GM21786 (cell line): ENCODE data around the gene RAB30.
"Not testable (repeated sequence)": the region's sequence is repeated elsewhere in the genome, so short reads cannot be mapped to it uniquely, and the experiment has no call there.

ENCODE experiments used
- ATAC-seq: cut with Tn5 transposase; IDR thresholded peaks from one replicate; pipeline ENCODE4 v1.9.1; 2021; ENCODE audit not compliant: unreplicated experiment

Gene RAB30

DNA sequence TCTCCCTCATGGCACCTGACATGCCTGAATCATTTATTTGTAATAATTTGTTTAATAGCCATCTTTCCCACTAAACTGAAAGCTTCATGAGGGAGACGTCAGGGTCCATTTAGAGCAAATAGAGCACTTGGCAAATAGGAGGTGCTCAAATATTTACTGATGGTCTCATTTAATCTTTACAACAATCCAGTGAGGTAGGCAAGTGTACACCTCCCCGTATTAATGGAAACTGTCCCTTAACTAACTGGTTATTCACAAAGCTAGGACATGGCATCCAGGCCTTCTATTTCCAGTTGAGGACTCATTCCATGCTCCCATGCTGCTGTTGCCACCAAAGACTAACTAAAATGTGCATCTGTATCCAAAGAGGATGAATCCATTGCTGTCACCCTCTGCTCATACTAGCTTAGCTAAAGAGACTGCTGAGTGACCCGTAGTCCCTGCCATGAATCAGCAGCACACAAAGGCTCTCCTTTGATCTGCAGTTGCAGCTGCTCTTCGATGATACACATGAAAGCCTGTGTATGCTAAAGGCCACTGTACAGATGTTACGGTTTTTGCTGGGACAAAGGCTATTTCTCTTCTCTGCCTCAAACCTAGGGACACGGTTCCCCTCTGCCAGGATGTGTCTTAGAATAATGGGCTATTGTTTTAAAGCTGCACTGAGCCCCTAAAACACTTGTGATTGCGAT is 82.6 kb downstream of the RAB30 start:
- ATAC-seq, result no peak

DNA sequence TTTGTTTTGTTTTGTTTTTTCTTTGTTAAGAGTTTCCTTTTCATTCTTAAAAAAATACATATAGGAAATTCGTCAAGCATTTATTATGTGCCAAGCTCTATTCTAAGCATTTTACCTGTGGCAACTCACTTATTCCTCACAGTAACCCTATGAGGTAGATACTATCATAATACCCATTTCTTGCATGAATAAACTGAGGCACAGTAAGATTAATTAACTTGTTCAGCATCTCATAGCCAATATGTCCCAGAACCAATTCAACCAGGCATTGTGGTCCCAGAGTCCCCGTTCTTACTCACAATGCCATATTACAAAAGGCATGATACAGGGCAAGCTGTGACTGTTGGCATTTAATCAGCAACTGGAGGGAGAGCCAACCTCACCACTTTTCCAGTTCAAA is 83.7 kb downstream of the RAB30 start:
- ATAC-seq, result no peak

DNA sequence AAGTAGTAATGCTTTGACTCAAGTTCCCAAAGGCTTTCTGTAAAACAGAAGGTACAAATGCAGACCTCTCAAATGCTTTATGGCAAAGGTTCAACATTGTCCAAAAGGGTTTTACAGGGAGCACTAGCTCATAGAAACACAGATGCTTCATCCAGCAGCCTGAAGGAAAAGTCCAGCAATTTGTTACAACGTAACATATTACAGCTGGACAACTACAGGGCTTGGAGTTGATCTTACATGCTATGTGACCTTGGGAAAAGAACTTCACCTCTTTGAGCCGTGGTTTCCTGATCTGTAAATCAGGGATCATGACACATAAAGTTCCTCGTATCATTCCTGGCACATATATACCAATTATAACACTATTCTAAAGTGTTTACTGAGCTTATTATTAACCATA is 85.3 kb downstream of the RAB30 start:
- ATAC-seq, result no peak

DNA sequence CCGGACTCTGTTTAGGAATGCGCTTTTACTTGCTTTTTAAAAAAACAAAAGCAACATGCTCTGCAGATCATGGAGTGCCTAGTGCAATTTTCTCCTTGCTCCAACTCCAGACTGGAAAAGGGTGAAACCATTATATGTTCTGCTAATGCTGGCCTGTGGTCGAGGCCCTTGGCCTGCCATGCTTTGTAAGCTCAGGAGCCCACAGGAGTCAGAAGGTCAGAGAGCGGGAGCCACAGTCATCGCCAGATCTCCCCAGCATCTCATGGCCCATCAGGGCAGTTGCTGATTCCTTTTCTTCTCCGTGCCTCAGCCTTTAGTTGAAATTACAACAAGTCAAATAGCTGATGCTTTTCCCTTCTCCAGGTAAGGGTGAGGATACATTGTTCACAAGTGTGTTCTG is 89.8 kb downstream of the RAB30 start:
- no peak for ATAC-seq

DNA sequence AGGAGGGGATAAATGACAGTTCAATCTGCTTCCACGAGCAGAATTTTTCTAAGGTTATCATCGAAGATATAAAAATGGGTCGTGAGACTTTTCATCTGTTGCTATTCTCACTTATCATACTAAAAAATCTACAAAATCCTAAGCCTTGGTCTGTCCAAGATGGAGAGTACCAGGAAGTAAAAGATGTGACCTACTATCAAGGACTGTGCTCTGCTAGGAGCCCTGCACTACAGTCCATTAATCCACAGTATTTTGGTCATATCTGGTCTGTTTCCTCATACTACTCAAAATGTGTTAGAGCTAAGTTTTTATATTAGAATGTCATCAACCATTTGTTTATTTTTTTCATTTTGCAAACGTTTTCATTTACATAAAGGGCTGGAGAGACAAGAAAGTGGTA is 90.8 kb downstream of the RAB30 start:
- no peak for ATAC-seq

DNA sequence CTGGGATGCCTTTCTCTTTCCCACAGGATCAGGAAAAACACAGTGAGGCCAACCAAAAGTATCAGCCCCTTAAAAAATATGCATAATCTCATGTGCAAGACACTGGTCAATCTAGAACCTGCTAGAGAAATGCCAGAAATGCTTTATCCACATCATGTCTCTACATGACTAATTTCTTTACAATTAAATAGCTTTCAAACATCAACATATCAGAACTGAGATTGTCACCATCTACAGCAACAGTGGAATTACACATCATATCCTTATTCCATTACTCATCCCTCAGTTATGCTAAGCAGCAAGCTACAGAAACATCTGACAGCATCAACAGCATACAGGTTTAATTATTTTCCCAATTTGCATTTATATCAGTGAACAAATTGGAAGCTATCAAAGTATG is 91.4 kb downstream of the RAB30 start:
- no peak for ATAC-seq

DNA sequence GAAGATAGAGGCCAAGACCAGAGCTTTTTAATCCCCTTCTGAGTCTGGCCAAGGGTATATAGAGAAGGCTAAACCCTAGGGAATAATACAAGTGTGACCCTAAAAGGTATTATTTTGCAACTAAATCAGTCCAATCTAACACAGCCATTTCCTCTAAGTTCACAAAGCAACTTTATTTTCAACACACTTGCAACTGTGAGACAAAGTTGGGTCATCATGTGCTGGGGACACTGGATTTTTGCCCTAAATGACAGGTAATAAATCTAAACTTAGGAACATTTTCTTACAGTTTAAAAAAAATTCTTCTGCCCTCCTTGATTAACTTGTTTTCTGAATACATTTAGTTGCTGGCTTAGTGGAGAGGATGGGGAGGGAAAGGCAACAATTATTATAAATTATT is 91.9 kb downstream of the RAB30 start:
- no peak for ATAC-seq

DNA sequence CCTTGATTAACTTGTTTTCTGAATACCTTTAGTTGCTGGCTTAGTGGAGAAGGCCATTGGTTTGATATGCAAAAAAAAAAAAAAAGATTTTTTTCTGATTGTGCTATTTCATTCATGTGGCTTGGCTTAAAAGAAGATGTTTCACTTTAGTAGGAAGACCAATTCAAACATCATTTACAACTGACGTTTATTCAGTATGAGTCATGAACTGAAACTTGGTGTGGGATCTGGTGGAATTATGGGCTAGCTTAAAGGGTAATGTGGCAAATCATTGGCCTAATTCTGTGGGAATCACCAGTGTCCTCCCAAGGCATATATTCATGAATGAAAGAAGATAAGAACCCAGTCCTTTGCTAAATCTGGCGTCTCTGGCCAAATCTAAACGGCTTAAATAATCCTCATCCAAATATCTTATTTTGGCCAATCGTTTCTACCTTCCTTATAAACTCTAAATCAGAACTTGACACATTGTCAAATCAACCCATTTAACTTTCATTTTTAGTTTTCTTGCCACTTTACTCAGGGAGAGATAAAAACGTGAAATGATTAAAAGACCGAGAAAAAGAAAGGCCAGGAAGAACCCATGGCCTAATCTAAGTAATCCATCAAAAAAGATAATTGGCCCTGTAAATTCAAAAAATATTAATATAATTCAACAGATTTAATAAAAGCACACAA is 93.1 kb downstream of the RAB30 start:
- ATAC-seq, result peak; percentile 60

DNA sequence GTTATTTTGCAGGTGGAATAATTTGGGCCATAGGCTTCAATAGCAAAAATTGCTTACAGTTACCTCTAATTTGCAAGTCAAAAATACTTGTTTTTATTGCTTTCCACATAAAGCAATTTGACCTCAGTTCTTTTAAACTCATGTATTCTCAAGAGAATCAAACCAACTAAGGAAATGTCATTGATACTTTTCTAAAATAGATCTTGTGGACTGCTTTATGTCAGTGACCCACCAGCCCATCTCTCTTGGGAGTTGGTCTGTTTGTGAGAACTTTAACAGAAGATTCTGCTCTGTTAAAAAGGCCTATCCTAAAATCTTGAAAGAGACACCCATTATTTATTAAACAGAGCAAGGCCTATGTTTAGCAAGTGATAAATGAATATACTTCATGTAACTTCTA is 94.9 kb downstream of the RAB30 start:
- no peak for ATAC-seq

DNA sequence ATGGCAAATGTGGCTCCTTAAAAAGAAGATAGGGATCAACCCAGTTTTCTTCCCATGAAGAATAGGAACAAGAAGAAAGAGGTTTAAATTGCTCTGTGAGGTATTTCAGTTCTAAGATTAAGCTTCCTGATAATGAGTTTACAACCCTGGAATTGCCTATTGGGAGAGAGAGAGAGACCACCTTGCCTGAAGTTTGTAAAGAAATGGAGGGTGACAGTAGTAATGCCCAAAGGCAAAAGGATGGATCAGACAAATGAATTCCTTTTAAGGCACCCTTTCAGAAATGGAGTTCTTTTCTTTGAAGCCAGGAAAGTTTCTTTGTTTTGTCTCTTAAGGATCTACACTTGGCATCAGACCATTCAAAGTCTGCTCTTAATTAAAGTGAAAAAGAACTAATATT is 95.8 kb downstream of the RAB30 start:
- no peak for ATAC-seq

DNA sequence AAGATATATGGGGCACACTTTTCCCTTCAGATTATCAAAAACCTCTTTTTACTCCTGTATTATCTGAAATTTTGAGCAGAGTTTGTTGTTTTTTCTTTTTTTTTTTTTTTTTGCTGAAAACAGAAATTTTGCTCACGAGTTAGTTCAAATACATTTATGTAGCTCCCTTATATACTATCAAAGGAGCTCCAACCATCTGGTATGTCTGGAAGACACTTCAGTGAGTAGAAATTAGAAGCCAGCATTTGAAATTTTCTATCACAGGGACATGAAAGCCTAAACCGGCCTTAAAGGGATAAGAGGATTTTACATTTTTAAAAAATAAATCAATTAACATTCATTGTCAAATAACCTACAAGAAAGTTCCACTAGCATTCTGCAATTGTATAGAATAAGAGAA is 96.8 kb downstream of the RAB30 start:
- no peak for ATAC-seq

DNA sequence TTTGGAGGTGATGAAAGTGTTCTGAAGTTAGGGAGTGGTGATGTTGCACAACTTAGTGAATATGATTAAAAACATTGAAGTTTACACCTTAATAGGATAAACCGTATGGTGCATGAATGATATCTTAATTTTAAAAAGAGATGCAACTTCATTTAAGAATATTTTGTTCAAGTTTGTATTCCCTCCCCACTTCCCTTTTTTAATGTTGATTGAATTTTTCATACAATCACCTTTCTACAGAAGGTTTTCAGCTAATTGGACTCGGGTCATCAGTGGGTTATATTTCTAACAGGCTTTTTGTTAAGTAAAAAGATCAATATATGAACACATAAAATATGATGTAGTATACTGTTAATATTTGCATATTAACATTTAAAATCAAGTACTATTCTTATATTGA is 97.6 kb downstream of the RAB30 start:
- ATAC-seq, result no peak

DNA sequence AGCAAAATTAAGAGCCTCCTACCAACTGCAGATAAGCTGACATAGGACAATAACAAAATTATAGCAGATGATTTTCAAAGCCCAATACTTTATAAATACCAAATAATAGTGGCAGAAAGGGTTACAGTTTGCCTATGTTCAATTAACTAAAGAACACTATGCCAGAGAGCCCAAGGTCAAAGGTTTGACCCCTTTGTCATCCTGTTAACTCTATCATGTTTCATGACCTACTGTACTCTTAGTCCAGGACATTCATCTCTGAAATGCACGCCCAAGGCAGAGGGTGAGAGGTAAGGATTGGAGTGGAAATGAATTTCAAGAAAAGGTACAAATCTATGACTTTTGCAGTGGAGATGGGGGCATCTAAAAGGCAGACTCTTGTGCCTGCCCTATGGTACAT is 99.6 kb downstream of the RAB30 start:
- ATAC-seq, result no peak

DNA sequence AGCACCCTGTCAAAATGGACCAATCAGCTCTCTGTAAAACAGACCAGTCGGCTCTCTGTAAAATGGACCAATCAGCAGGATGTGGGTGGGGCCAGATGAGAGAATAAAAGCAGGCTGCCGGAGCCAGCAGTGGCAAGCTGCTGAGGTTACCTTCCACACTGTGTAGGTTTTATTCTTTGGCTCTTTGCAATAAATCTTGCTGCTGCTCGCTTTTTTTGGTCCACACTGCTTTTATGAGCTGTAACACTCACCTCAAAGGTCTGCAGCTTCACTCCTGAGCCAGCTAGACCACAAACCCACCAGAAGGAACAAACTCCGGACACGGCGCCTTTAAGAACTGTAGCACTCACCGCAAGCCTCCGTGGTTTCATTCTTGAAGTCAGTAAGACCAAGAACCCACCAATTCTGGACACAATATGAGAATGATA is 100.2 kb downstream of the RAB30 start:
- not testable (repeated sequence) for ATAC-seq

DNA sequence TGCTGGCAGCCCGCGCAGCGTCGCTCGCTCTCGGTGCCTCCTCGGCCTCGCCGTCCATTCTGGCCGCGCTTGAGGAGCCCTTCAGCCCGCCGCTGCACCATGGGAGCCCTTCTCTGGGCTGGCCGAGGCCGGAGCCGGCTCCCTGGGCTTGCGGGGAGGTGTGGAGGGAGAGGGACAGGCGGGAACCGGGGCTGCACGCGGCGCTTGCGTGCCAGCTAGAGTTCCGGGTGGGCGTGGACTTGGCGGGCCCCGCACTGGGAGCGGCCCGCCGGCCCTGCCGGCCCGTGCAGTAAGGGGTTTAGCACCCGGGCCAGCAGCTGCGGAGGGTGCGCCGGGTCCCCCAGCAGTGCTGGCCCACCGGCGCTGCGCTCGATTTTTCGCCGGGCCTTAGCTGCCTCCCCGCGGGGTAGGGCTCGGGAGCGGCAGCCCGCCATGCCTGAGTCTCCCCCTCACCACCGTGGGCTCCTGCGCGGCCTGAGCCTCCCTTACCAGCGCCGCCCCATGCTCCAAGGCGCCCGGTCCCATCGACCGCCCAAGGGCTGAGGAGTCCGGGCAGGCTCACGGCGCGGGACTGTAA is 101.1 kb downstream of the RAB30 start:
- ATAC-seq, result not testable (repeated sequence)

DNA sequence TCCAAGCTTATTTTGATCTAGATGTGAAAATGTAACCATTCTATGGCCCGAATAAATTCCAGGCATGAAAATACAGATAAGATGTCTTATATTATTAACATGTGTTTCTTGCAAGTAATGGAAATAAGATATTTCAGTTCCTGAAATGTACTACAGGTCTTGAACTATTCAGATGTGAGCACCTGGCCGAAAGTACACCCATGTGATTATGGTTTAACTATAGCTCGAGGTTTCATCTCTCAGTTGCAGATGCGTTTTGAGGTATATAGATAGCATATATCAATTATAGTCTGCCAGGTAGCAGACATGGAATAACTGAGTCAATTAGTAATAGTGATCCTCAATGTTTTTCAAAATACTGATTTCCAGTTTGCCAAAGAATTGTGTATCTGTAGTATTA is 101.9 kb downstream of the RAB30 start:
- ATAC-seq, result peak; percentile 98

DNA sequence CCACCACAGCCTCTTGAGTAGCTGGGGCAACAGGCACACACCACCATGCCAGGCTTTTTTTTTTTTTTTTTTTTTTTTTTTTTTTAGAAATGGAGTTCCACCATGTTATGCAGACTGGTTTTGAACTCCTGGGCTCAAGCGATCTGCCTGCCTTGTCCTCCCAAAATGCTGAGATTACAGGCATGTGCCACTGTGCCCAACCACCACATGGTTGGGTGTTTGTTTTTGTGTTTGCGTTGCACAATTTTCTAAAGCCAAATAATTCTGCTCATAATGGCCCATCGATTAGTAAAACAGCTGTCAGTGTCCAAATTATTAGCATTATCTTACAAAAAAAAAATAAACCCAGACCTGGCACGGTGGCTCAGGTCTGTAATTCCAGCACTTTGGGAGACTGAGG is 104.3 kb downstream of the RAB30 start:
- ATAC-seq, result no peak

DNA sequence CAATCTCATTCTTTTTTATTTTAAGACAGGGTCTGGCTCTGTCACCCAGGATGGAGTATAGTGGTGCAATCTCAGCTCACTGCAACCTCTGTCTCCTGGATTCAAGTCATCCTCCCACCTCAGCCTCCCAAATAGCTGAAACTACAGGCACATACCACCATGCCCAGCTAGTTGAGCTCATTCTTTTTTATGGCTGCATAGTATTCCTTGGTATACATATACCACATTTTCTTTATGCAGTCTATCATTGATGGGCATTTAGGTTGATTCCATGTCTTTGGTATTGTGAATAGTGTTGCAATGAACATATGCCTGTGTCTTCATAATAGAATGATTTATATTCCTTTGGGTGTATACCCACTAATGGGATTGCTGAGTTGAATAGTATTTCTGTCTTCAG is 109.7 kb downstream of the RAB30 start:
- not testable (repeated sequence) for ATAC-seq

DNA sequence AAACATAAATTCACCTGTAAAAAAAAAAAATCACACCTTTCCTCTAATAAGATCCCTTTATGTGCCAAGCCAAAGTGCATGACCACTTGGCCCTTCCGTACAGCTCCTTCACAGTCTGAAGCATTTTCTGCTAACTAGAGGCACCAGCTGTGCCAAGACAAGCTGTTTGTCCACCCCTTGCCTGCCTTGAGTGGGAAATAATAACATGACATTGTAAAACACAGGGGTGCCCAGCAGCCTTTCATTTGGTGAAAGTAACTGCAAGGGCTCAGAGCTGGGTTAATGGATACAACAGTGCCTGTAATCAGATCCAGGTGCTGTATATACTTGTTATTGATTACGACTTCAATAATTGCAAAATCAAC is 110.9 kb downstream of the RAB30 start:
- ATAC-seq, result peak; percentile 24

DNA sequence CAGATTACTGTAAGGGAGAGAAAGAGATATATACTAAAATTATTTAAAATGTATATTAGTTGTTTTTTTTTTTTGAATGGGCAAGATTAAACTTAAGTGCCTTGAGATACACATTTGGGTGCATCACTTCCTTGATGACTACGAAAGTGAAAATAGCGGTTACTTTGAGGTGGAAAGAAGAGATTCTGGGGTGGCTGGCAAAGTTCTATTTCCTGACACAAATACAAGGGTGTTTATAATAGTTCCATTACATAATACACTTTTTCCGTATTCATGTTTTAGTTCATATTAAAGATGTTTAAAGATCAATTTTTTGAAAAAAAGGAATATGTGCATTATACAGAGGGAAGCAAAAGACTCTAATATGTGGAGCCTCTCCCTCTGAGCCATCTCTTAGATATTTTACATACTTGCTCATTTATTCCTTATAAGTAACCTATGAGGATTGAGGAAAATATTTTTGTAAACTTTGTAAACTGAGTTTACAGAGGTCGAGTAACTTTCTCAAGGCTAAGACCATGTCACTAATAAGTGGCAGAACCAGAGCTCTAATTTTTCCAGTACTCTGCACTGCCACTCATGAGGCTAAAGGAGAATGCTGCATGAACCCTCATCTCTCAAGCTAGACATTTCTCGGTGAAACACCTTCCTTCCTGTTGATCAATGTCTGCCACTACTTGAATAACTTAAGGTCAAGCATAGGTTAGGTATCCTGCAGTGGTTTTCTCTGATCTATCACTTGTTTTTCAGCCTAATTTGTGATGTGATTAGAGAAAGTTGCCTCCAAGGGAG is 111.5 kb downstream of the RAB30 start:
- ATAC-seq, result peak; percentile 90

DNA sequence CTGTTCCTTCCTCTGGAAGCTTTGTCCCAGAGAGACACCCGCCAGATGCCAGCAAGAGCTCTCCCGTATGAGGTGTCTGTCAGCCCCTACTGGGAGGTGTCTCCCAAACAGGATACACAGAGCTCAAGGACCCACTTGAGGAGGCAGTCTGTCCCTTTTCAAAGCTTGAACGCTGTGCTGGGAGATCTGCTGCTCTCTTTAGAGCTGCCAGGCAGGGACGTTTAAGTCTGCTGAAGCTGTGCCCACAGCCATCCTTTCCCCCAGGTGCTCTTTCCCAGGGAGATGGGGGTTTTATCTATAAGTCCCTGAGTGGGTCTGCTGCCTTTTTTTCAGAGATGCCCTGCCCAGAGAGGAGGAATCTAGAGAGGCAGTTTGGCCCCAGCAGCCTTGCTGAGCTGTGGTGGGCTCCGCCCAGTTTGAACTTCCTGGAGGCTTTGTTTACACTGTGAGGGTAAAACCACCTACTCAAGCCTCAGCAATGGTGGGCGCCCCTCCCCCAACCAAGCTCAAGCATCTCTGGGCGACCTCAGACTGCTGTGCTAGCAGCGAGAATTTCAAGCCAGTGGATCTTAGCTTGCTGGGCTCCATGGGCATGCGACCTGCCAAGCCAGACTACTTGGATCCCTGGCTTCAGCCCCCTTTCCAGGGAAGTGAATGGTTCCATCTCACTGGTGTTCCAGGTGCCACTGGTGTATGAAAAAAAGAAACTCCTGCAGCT is 115.8 kb downstream of the RAB30 start:
- not testable (repeated sequence) for ATAC-seq
